GM12874 (cell line): ENCODE measurements around the gene SLC26A4.

ENCODE experiments used
- CTCF ChIP-seq: IDR thresholded peaks from 2 replicates; pipeline ENCODE4 v1.5.1; 2011; ENCODE audit warnings: low read depth, mild to moderate bottlenecking, control low read depth, low read length, moderate library complexity; ENCODE audit not compliant: insufficient read depth

Gene SLC26A4

GRCh38 chr7:107696330-107696946 is 35.8 kb downstream of the SLC26A4 start:
- TF ChIP-seq CTCF: no peak

DNA sequence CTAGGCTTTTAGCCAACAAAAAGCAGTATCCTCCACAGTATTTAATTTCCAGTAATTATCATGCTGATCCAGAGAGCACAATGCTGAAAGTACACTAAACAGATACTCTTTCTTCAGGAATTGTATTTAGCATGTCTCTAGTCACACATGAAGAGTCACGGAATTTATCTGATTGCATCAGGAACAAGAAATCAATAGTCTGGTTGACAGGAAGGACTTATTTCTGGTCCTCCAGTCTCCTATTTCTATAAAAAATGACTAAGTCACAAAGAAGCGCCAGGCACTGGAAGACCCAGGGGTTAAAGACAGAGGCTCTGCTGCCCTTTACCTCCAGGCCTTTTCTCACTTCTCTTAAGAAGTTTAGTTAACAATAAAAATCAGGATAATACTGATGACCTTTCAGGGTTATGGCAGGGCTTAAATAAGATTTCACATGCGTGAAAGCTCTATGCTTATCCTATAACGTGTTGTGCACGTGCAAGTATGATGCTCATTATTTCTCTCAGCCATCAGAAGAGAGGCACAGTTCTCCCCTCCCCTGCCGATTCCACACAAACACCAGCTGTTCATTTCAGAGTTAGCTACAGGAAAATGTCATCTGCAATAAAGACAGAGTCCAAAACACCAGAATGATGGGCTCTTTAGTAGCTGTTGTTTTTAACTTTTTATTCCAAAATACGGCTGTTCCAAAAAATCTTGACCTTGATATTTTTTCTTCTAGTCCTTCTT is 36.9 kb downstream of the SLC26A4 start:
- no peak for TF ChIP-seq CTCF

DNA sequence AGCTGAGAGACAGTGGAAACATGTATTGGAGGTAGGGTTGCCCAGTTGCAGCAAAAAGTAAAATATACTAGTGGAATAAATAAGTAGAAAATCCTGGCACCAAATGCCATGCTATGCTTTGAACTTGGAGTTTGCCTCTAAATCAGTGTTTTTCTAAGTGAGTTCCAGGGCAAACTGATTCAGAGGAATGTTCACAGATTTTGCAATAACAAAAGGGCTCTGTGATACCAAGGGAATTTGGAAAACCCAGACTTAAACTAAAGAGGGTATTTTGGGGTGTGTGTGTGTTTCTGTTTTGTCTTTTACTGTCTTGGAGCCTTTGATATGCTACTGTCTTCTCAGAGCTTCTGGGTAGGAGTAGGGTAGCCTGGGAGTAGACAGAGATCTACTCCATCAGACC is 39.9 kb downstream of the SLC26A4 start:
- TF ChIP-seq CTCF: no peak

DNA sequence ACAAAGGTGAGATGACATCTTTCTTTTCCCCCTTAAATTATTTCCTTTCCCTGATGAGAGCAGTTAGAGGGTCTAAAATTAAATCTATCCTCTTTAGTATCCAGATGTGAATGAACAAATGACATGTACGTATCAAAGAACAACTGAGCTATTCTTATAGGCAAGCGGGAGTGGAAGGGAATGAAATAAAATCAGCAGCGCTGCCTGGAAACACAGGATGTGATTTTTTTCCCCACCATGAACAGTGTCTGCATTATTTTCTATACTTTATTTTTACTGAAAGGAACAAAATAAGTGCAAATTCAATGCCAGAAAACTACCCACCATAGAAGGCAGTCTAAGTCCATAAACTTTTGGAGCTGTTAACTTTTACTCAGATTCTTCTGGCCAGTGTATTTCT is 40.6 kb downstream of the SLC26A4 start:
- no peak for TF ChIP-seq CTCF

DNA sequence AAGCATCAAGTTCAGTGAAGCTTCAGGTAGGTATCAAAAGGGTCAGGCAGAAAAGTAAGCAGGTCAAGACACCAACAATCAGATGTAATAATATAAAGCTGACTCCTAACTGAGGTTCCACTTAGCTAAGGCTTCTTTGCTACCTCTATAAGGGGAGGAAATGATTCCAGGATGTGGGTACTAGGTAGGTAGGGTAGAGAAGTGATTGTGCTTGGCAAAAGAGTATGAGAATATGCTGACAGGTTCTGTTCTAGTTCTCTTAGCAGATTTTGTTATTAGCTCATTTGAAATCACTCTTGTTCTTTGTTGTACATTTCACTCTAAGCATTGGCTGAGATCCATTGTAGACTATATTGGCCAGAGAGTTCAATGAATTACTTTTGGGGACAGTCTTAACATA is 42.6 kb downstream of the SLC26A4 start:
- TF ChIP-seq CTCF: no peak

GRCh38 chr7:107703872-107704271 is 43.2 kb downstream of the SLC26A4 start:
- TF ChIP-seq CTCF: no peak

DNA sequence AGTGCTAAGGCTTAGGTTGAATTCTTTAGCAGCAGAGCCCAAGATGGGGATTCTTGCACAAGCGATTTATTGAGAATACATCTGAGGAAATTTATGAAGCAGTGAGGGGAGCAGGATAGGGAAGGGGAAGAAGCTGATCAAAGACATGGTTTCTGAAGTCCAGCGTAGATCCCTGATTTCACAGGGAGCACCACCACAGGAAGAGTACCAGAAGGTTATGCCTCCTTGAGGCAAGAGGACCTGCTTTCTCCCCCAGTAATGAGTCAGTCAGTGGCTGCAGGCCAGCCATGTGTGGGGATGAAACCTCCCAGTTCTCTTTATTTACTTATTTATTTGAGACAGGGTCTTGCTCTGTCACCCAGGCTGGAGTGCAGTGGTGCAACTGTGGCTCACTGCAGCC is 48.3 kb downstream of the SLC26A4 start:
- TF ChIP-seq CTCF: no peak
